Naive B cell (primary cell): ENCODE measurements around the gene CORT. TPM values are rescaled to one million over a fixed set of nuclear protein-coding genes. Genes with fewer than 3 reads are reported as not detected.

Experiments
- ATAC-seq, 2 donors: fragments of 150-1000 bp; cut with Tn5 transposase; 2 replicates each; pipeline ENCODE4 v1.10.0; 2021; ENCODE audit warnings: low read depth in 2 of 2, mild to moderate bottlenecking in 2 of 2, moderate library complexity in 2 of 2
- DNase-seq: peaks from one replicate; pipeline ENCODE4 v3.0.0; 2022
- H3K27ac Mint-ChIP-seq, 6 donors: one replicate each; pipeline ENCODE4 v1.8.0; 2020 to 2022; ENCODE audit warnings: mild to moderate bottlenecking in 6 of 6, mixed read lengths in 6 of 6, moderate library complexity in 5 of 6, inconsistent platforms in 2 of 6
- H3K27me3 Mint-ChIP-seq, 3 donors: one replicate each; pipeline ENCODE4 v1.8.0; 2021 to 2022; ENCODE audit warnings: mixed read lengths in 3 of 3, mild to moderate bottlenecking in 1 of 3
- H3K36me3 Mint-ChIP-seq, 2 donors: one replicate each; pipeline ENCODE4 v1.8.0; 2020 to 2022; ENCODE audit warnings: mixed read lengths in 2 of 2, inconsistent platforms in 1 of 2, mild to moderate bottlenecking in 1 of 2
- H3K4me1 Mint-ChIP-seq, 3 donors: one replicate each; pipeline ENCODE4 v1.8.0; 2020 to 2022; ENCODE audit warnings: mixed read lengths in 3 of 3, inconsistent platforms in 1 of 3, mild to moderate bottlenecking in 1 of 3, moderate library complexity in 1 of 3
- H3K4me3 Mint-ChIP-seq, 8 donors: one replicate each; pipeline ENCODE4 v1.8.0; 2020 to 2022; ENCODE audit warnings: mild to moderate bottlenecking in 8 of 8, mixed read lengths in 8 of 8, moderate library complexity in 8 of 8, inconsistent platforms in 2 of 8
- H3K9me3 Mint-ChIP-seq, 7 donors: one replicate each; pipeline ENCODE4 v1.8.0; 2020 to 2022; ENCODE audit warnings: mixed read lengths in 7 of 7, mild to moderate bottlenecking in 5 of 7, inconsistent platforms in 2 of 7, moderate library complexity in 1 of 7
- polyA plus RNA-seq, 6 donors: library from polyadenylated mRNA; unstranded; fragments of 300-500 nt; fragmentation: Illumina TruSeq; gene quantifications; one replicate each; pipeline ENCODE4 v1.2.3, GENCODE V29; 2021; ENCODE audit warnings: low read depth in 6 of 6

Gene CORT
- polyA plus RNA-seq, 6 donors from 2014 or later, result not detected

GRCh38 chr1:10428984-10429383, 20.8 kb upstream of the CORT start:
- no peaks in the 10 kb centered on the region for H3K9me3 Mint-ChIP-seq

GRCh38 chr1:10429868-10430215, 20.0 kb upstream of the CORT start:
- peak in 1 of 2 donors; percentile 2 for ATAC-seq
- Mint-ChIP-seq H3K4me1 (peaks cover 9 to 38% (median 14%) of the 10 kb centered on the region in 3 donors), H3K27me3 (no peaks in the 10 kb centered on the region), H3K9me3 (no peaks in the 10 kb centered on the region), H3K36me3 (no peaks in the 10 kb centered on the region), H3K27ac (peak overlapping the region; percentile 21 to 100 (median 77)), H3K4me3 (peak overlapping the region; percentile 90 to 96 (median 94))
- no peak for DNase-seq

More at GRCh38 chr1:10428984-10429383, 20.8 kb upstream of the CORT start:
- Mint-ChIP-seq H3K27me3 (no peaks in the 10 kb centered on the region), H3K27ac (peak overlapping the region in 1 of 6 donors; percentile 96), H3K4me1 (peaks cover 9 to 38% (median 14%) of the 10 kb centered on the region in 3 donors), H3K4me3 (peak overlapping the region in 5 of 8 donors; percentile 35 to 95 (median 90)), H3K36me3 (no peaks in the 10 kb centered on the region)
- DNase-seq (no peak), ATAC-seq (no peak)

GRCh38 chr1:10430216-10431069, 19.4 kb upstream of the CORT start, which contains the start of gene CENPS:
Gene CENPS (plus strand): TSS chr1:10430433. CDS start chr1:10430518, 85 bp downstream.
- H3K27ac Mint-ChIP-seq, result peak within 1 kb of the TSS; percentile 96 to 100 (median 98)
- peak; percentile 80 to 81 for ATAC-seq
- no peaks in the 10 kb centered on the region for H3K9me3 Mint-ChIP-seq
- peak; percentile 94 for DNase-seq
- peaks cover 9 to 38% (median 14%) of the 10 kb centered on the region in 3 donors for H3K4me1 Mint-ChIP-seq
- no peaks in the 10 kb centered on the region for H3K27me3 Mint-ChIP-seq
- H3K36me3 Mint-ChIP-seq, result no peaks in the 10 kb centered on the region
- peak within 1 kb of the TSS; percentile 90 to 96 (median 94) for H3K4me3 Mint-ChIP-seq

GRCh38 chr1:10431070-10431730, 18.6 kb upstream of the CORT start:
- ATAC-seq (peak in 1 of 2 donors; percentile 1), DNase-seq (no peak)
- peaks cover 9 to 38% (median 14%) of the 10 kb centered on the region in 3 donors for H3K4me1 Mint-ChIP-seq
- no peaks in the 10 kb centered on the region for H3K27me3 Mint-ChIP-seq
- peak overlapping the region; percentile 90 to 96 (median 94) for H3K4me3 Mint-ChIP-seq
- H3K9me3 Mint-ChIP-seq, result no peaks in the 10 kb centered on the region
- H3K27ac Mint-ChIP-seq, result peak overlapping the region; percentile 90 to 100 (median 97)
- no peaks in the 10 kb centered on the region for H3K36me3 Mint-ChIP-seq

GRCh38 chr1:10432910-10433700, 16.7 kb upstream of the CORT start:
- peak overlapping the region in 2 of 6 donors; percentile 30 to 49 for H3K27ac Mint-ChIP-seq
- H3K9me3 Mint-ChIP-seq, result no peaks in the 10 kb centered on the region
- peak overlapping the region in 2 of 8 donors; percentile 75 to 79 for H3K4me3 Mint-ChIP-seq
- H3K4me1 Mint-ChIP-seq, result peaks cover 9 to 32% (median 14%) of the 10 kb centered on the region in 3 donors
- no peak for ATAC-seq
- H3K27me3 Mint-ChIP-seq, result no peaks in the 10 kb centered on the region
- DNase-seq, result no peak
- H3K36me3 Mint-ChIP-seq, result no peaks in the 10 kb centered on the region

- no peaks in the 10 kb centered on the region for H3K36me3 Mint-ChIP-seq
- H3K27ac Mint-ChIP-seq, result peak overlapping the region in 1 of 6 donors; percentile 49
- ATAC-seq (no peak), DNase-seq (no peak)
- no peaks in the 10 kb centered on the region for H3K9me3 Mint-ChIP-seq
- peak overlapping the region in 3 of 8 donors; percentile 5 to 79 (median 15) for H3K4me3 Mint-ChIP-seq
- H3K4me1 Mint-ChIP-seq, result peaks cover 9 to 30% (median 14%) of the 10 kb centered on the region in 3 donors
- no peaks in the 10 kb centered on the region for H3K27me3 Mint-ChIP-seq
Measured at GRCh38 chr1:10433790-10434189, 16.0 kb upstream of the CORT start.

- peak overlapping the region in 1 of 6 donors; percentile 37 for H3K27ac Mint-ChIP-seq
- ATAC-seq (no peak), DNase-seq (no peak)
- no peaks in the 10 kb centered on the region for H3K9me3 Mint-ChIP-seq
- no peaks in the 10 kb centered on the region for H3K36me3 Mint-ChIP-seq
- H3K4me1 Mint-ChIP-seq, result peaks cover 9 to 30% (median 14%) of the 10 kb centered on the region in 3 donors
- no peaks in the 10 kb centered on the region for H3K27me3 Mint-ChIP-seq
- H3K4me3 Mint-ChIP-seq, result no peak overlapping the region
Measured at GRCh38 chr1:10434590-10434989, 15.2 kb upstream of the CORT start.

- Mint-ChIP-seq H3K27ac (peak overlapping the region in 1 of 6 donors; percentile 63), H3K4me3 (no peak overlapping the region), H3K4me1 (peaks cover 0 to 15% (median 0%) of the 10 kb centered on the region in 3 donors), H3K9me3 (no peaks in the 10 kb centered on the region), H3K27me3 (no peaks in the 10 kb centered on the region), H3K36me3 (no peaks in the 10 kb centered on the region)
- DNase-seq (no peak), ATAC-seq (no peak)
Measured at GRCh38 chr1:10437052-10437451, 12.8 kb upstream of the CORT start.

GRCh38 chr1:10438677-10439163, 11.1 kb upstream of the CORT start:
- H3K27ac Mint-ChIP-seq, result no peak overlapping the region
- no peaks in the 10 kb centered on the region for H3K27me3 Mint-ChIP-seq
- DNase-seq, result no peak
- no peak overlapping the region for H3K4me3 Mint-ChIP-seq
- H3K4me1 Mint-ChIP-seq, result peaks cover 0 to 2% (median 0%) of the 10 kb centered on the region in 3 donors
- no peaks in the 10 kb centered on the region for H3K9me3 Mint-ChIP-seq
- no peaks in the 10 kb centered on the region for H3K36me3 Mint-ChIP-seq
- no peak for ATAC-seq

- no peak for DNase-seq
- H3K4me1 Mint-ChIP-seq, result no peaks in the 10 kb centered on the region
- H3K27ac Mint-ChIP-seq, result peak overlapping the region in 1 of 6 donors; percentile 57
- ATAC-seq, result no peak
- H3K27me3 Mint-ChIP-seq, result no peaks in the 10 kb centered on the region
- H3K9me3 Mint-ChIP-seq, result no peaks in the 10 kb centered on the region
- no peak overlapping the region for H3K4me3 Mint-ChIP-seq
- H3K36me3 Mint-ChIP-seq, result no peaks in the 10 kb centered on the region
Measured at GRCh38 chr1:10440305-10440704, 9.5 kb upstream of the CORT start.

GRCh38 chr1:10440794-10441193, 9.0 kb upstream of the CORT start:
- no peak overlapping the region for H3K27ac Mint-ChIP-seq
- no peak for ATAC-seq
- H3K36me3 Mint-ChIP-seq, result no peaks in the 10 kb centered on the region
- H3K27me3 Mint-ChIP-seq, result no peaks in the 10 kb centered on the region
- no peaks in the 10 kb centered on the region for H3K9me3 Mint-ChIP-seq
- no peak overlapping the region for H3K4me3 Mint-ChIP-seq
- no peak for DNase-seq
- H3K4me1 Mint-ChIP-seq, result no peaks in the 10 kb centered on the region

GRCh38 chr1:10444248-10444647, 5.6 kb upstream of the CORT start:
- no peaks in the 10 kb centered on the region for H3K9me3 Mint-ChIP-seq
- H3K4me1 Mint-ChIP-seq, result no peaks in the 10 kb centered on the region
- no peaks in the 10 kb centered on the region for H3K36me3 Mint-ChIP-seq
- ATAC-seq (no peak), DNase-seq (no peak)
- no peaks in the 10 kb centered on the region for H3K27me3 Mint-ChIP-seq
- H3K27ac Mint-ChIP-seq, result no peak overlapping the region
- no peak overlapping the region for H3K4me3 Mint-ChIP-seq
